ENCODE measurements around the gene KCND3. TPM values are rescaled to one million over a fixed set of nuclear protein-coding genes. Genes with fewer than 3 reads are reported as not detected.

Gene KCND3
- total RNA-seq, 3 donors from 2014 or later (not counting 1 experiment from before 2014, with no cell fraction given) = 0.07 to 0.16 TPM; not detected in 1

DNA sequence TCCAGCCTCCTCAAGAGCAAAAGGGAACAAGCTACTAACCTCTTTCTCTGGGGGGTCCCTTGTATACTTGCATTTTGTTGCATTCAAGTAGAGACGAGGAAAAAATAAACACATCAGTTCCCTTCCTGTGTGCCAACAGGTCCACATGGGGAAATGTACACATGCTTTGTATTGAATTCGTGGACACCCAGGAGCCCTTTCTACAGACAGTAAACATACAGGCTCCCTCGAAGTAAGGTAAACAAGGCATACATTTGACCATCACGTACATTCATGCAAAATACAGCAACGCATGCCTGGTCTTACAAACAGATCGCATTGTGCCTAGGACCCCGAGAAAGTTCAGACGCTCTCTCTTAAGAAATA lies 1.1 kb downstream of the KCND3 start:
- no peak overlapping the region for H3K27ac Mint-ChIP-seq
- H3K27me3 Mint-ChIP-seq (ENCODE audit: low read depth in 2 of 2) = peaks cover 43 to 55% of the 10 kb centered on the region in 2 donors
- H3K9me3 ChIP-seq (ENCODE audit: control insufficient read depth, insufficient read depth, low read length) = no peaks in the 10 kb centered on the region
- intact Hi-C loops (cut with micrococcal nuclease) = no loop called here
- no peak overlapping the region for H3K4me3 ChIP-seq (ENCODE audit: low read length)
- no peaks in the 10 kb centered on the region for H3K36me3 ChIP-seq (ENCODE audit: control insufficient read depth, insufficient read depth, low read length)
- H3K27me3 ChIP-seq (ENCODE audit: control insufficient read depth, insufficient read depth, low read length) = peaks cover 10% of the 10 kb centered on the region
- H3K36me3 Mint-ChIP-seq = no peaks in the 10 kb centered on the region
- peaks cover 0 to 5% of the 10 kb centered on the region in 2 donors for H3K4me1 Mint-ChIP-seq
- no peaks in the 10 kb centered on the region for H3K9me3 Mint-ChIP-seq
- peak overlapping the region; percentile 40 for H3K4me3 Mint-ChIP-seq
- H3K27ac ChIP-seq (ENCODE audit: low read length) = no peak overlapping the region
- ATAC-seq (no peak), DNase-seq (no peak)
- WGBS (ENCODE audit: insufficient coverage) = 19% methylated on average over 8 of the region's 8 CpGs
- TF ChIP-seq, protein P1, sequence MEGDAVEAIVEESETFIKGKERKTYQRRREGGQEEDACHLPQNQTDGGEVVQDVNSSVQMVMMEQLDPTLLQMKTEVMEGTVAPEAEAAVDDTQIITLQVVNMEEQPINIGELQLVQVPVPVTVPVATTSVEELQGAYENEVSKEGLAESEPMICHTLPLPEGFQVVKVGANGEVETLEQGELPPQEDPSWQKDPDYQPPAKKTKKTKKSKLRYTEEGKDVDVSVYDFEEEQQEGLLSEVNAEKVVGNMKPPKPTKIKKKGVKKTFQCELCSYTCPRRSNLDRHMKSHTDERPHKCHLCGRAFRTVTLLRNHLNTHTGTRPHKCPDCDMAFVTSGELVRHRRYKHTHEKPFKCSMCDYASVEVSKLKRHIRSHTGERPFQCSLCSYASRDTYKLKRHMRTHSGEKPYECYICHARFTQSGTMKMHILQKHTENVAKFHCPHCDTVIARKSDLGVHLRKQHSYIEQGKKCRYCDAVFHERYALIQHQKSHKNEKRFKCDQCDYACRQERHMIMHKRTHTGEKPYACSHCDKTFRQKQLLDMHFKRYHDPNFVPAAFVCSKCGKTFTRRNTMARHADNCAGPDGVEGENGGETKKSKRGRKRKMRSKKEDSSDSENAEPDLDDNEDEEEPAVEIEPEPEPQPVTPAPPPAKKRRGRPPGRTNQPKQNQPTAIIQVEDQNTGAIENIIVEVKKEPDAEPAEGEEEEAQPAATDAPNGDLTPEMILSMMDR (IDR thresholded peaks at IDR 0.05) = no peak
- peaks cover 8% of the 10 kb centered on the region for H3K4me1 ChIP-seq (ENCODE audit: control insufficient read depth, insufficient read depth, low read length)

DNA sequence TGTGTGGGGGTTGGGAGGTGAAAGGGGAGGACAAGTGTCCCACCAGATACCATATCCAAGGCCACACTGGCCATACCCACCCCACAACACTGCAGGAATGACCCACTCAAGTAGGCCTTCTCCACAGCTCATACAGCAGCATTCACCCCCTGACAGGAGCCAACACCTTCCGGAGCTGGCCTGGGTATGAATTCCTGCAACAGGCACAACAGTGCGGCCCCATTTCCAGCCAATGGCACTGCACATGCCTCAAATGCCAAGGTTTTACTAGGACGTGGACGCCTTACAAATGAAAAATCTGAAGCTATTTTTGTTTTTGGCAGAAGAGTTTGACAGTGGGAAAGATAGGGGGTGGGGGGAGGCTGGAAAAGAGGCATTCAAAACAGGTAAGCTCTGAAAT lies 2.0 kb downstream of the KCND3 start:
- Histone ChIP-seq H3K9me3 (ENCODE audit: control insufficient read depth, insufficient read depth, low read length) (no peaks in the 10 kb centered on the region), H3K4me3 (ENCODE audit: low read length) (no peak overlapping the region), H3K27ac (ENCODE audit: low read length) (no peak overlapping the region), H3K27me3 (ENCODE audit: control insufficient read depth, insufficient read depth, low read length) (peaks cover 10% of the 10 kb centered on the region), H3K36me3 (ENCODE audit: control insufficient read depth, insufficient read depth, low read length) (no peaks in the 10 kb centered on the region), H3K4me1 (ENCODE audit: control insufficient read depth, insufficient read depth, low read length) (peaks cover 8% of the 10 kb centered on the region)
- Mint-ChIP-seq H3K27ac (no peak overlapping the region), H3K36me3 (no peaks in the 10 kb centered on the region), H3K4me3 (no peak overlapping the region), H3K9me3 (no peaks in the 10 kb centered on the region), H3K27me3 (ENCODE audit: low read depth in 2 of 2) (peaks cover 35 to 46% of the 10 kb centered on the region in 2 donors), H3K4me1 (peaks cover 0 to 5% of the 10 kb centered on the region in 2 donors)
- TF ChIP-seq, protein P1 (IDR thresholded peaks at IDR 0.05) = no peak
- no peak for DNase-seq
- intact Hi-C loops (cut with micrococcal nuclease) = no loop called here
- no peak for ATAC-seq
- WGBS (ENCODE audit: insufficient coverage) = 82% methylated on average over 4 of the region's 4 CpGs

DNA sequence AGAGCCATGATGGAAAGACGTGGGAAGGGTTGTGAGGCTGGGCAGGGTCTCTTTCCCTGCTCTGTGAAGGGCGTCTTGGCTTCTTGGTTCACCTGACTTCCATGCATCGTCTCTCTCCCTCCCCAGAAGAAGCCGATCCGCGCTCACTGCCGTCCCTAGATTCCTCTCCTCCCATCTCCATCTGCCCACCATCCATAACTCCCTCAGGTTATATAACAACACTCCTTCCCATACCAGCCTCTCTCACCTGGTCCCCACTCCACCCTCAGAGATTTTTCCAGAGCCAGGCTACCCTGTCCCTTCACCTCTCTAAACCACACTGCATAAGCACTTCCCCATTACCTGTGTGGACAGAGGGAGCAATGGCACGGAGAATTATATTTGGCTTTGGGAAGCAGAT lies 6.0 kb downstream of the KCND3 start:
- H3K4me1 Mint-ChIP-seq = no peaks in the 10 kb centered on the region
- intact Hi-C loops (cut with micrococcal nuclease) = no loop called here
- no peak overlapping the region for H3K27ac Mint-ChIP-seq
- H3K9me3 Mint-ChIP-seq = no peaks in the 10 kb centered on the region
- H3K4me1 ChIP-seq (ENCODE audit: control insufficient read depth, insufficient read depth, low read length) = no peaks in the 10 kb centered on the region
- ATAC-seq (no peak), DNase-seq (no peak)
- H3K36me3 Mint-ChIP-seq = no peaks in the 10 kb centered on the region
- TF ChIP-seq, protein P1 (IDR thresholded peaks at IDR 0.05) = no peak
- H3K4me3 ChIP-seq (ENCODE audit: low read length) = no peak overlapping the region
- peaks cover 2% of the 10 kb centered on the region for H3K27me3 ChIP-seq (ENCODE audit: control insufficient read depth, insufficient read depth, low read length)
- H3K36me3 ChIP-seq (ENCODE audit: control insufficient read depth, insufficient read depth, low read length) = no peaks in the 10 kb centered on the region
- WGBS (ENCODE audit: insufficient coverage) = 84% methylated on average over 8 of the region's 8 CpGs
- H3K4me3 Mint-ChIP-seq = no peak overlapping the region
- peaks cover 23 to 50% of the 10 kb centered on the region in 2 donors for H3K27me3 Mint-ChIP-seq (ENCODE audit: low read depth in 2 of 2)
- no peak overlapping the region for H3K27ac ChIP-seq (ENCODE audit: low read length)
- H3K9me3 ChIP-seq (ENCODE audit: control insufficient read depth, insufficient read depth, low read length) = no peaks in the 10 kb centered on the region

DNA sequence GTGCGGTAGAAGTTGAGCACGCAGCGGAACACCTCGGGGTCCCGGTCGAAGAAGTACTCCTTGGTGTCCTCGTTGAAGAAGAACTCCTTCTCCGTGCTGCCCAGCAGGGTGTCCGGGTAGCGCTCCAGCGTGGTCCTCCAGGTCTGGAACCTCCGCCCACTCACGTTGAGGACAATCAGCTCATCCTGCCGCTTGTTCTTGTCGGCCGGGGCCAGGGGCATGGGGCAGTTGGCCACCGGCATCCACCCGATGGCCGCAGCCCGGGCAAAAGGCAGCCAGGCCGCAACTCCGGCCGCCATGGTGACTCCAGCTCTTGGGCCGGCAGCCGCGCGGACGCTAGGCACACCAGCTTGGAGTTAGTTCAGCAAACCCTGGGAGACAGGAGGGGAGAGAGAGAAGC lies 7.0 kb downstream of the KCND3 start:
- no peak for ATAC-seq
- 95% methylated on average over 28 of the region's 28 CpGs for WGBS (ENCODE audit: insufficient coverage)
- Histone ChIP-seq H3K4me1 (ENCODE audit: control insufficient read depth, insufficient read depth, low read length) (no peaks in the 10 kb centered on the region), H3K27ac (ENCODE audit: low read length) (no peak overlapping the region), H3K9me3 (ENCODE audit: control insufficient read depth, insufficient read depth, low read length) (no peaks in the 10 kb centered on the region), H3K4me3 (ENCODE audit: low read length) (no peak overlapping the region), H3K36me3 (ENCODE audit: control insufficient read depth, insufficient read depth, low read length) (no peaks in the 10 kb centered on the region), H3K27me3 (ENCODE audit: control insufficient read depth, insufficient read depth, low read length) (peaks cover 2% of the 10 kb centered on the region)
- no peak overlapping the region for H3K27ac Mint-ChIP-seq
- DNase-seq = no peak
- peaks cover 28 to 54% of the 10 kb centered on the region in 2 donors for H3K27me3 Mint-ChIP-seq (ENCODE audit: low read depth in 2 of 2)
- TF ChIP-seq, protein P1 (IDR thresholded peaks at IDR 0.05) = no peak
- H3K36me3 Mint-ChIP-seq = no peaks in the 10 kb centered on the region
- no peak overlapping the region for H3K4me3 Mint-ChIP-seq
- no peaks in the 10 kb centered on the region for H3K9me3 Mint-ChIP-seq
- intact Hi-C loops (cut with micrococcal nuclease) = no loop called here
- no peaks in the 10 kb centered on the region for H3K4me1 Mint-ChIP-seq

Measured in natural killer cell (primary cell).